ENCODE data around the gene SH2D7.

The SH2D7 gene

GRCh38 chr15:78079298-78080087 lies 12.9 kb upstream of the SH2D7 start:
- DNase-seq = no peak

GRCh38 chr15:78080088-78080460 lies 12.3 kb upstream of the SH2D7 start:
- DNase-seq = no peak

- DNase-seq = no peak
These were observed 10.1 kb upstream of the SH2D7 start for GRCh38 chr15:78082106-78082742.

GRCh38 chr15:78082743-78083110 lies 9.6 kb upstream of the SH2D7 start:
- no peak for DNase-seq

- no peak for DNase-seq
These were observed 9.2 kb upstream of the SH2D7 start for GRCh38 chr15:78083186-78083585.

GRCh38 chr15:78083687-78084448 lies 8.5 kb upstream of the SH2D7 start:
- DNase-seq = no peak

GRCh38 chr15:78084449-78084750 lies 8.0 kb upstream of the SH2D7 start:
- DNase-seq = no peak

- DNase-seq = no peak
These were observed 6.4 kb upstream of the SH2D7 start for GRCh38 chr15:78085928-78086327.

GRCh38 chr15:78087951-78088772 lies 4.2 kb upstream of the SH2D7 start:
- no peak for DNase-seq

- no peak for DNase-seq
These were observed 3.6 kb upstream of the SH2D7 start for GRCh38 chr15:78088773-78089080.

GRCh38 chr15:78090422-78091063 lies 1.8 kb upstream of the SH2D7 start:
- DNase-seq = no peak

GRCh38 chr15:78093242-78094020 lies 1.1 kb downstream of the SH2D7 start:
- DNase-seq = no peak

GRCh38 chr15:78097667-78098066 lies 5.3 kb downstream of the SH2D7 start:
- DNase-seq = no peak

- DNase-seq = no peak
These were observed 5.9 kb downstream of the SH2D7 start for GRCh38 chr15:78098131-78098755.

- DNase-seq = no peak
These were observed 8.5 kb downstream of the SH2D7 start for GRCh38 chr15:78100886-78101285.

GRCh38 chr15:78101423-78102105 lies 9.2 kb downstream of the SH2D7 start:
- no peak for DNase-seq

GRCh38 chr15:78102211-78102610 lies 9.8 kb downstream of the SH2D7 start:
- DNase-seq = no peak

GRCh38 chr15:78102741-78103140 lies 10.4 kb downstream of the SH2D7 start:
- no peak for DNase-seq

- peak; percentile 22 for DNase-seq
These were observed 11.2 kb downstream of the SH2D7 start for GRCh38 chr15:78103406-78104118.

GRCh38 chr15:78104119-78104479 lies 11.7 kb downstream of the SH2D7 start:
- no peak for DNase-seq

All from activated CD4-positive, alpha-beta T cell treated with anti-CD3 and anti-CD28 coated beads, Interleukin-2, amount 50 U/mL, for 1 hour (primary cell).